Breast epithelium (tissue), 3 donors: ENCODE results near the gene WFIKKN2.

Source experiments
- CTCF ChIP-seq, 3 donors: fragments of 450-650 bp; IDR thresholded peaks; one replicate each; pipeline ENCODE4 v1.5.1; 2016 to 2017; ENCODE audit warnings: antibody characterized with exemption in 3 of 3, mild to moderate bottlenecking in 3 of 3, moderate library complexity in 3 of 3
- POLR2A ChIP-seq: fragments of 450-650 bp; IDR thresholded peaks from one replicate; pipeline ENCODE4 v1.6.1; 2016; ENCODE audit warnings: antibody characterized with exemption, mild to moderate bottlenecking, moderate library complexity
- POLR2AphosphoS5 ChIP-seq, 3 donors: sonication (generic); formaldehyde crosslinking; IDR thresholded peaks; one replicate each; pipeline ENCODE4 v1.6.1; 2017; ENCODE audit warnings: antibody characterized with exemption in 3 of 3

GRCh38 chr17:50879086-50879485 is 43.7 kb downstream of the WFIKKN2 start:
- TF ChIP-seq CTCF (IDR thresholded peaks at IDR 0.05): no peak
- TF ChIP-seq POLR2AphosphoS5 (IDR thresholded peaks at IDR 0.05): no peak
- no peak for TF ChIP-seq POLR2A
